GM12892 (cell line): ENCODE results near the gene PRAME. TPM values are rescaled to one million over a fixed set of nuclear protein-coding genes. Genes with fewer than 3 reads are reported as not detected.
"Not testable (repeated sequence)": the region's sequence is repeated elsewhere in the genome, so short reads cannot be mapped to it uniquely, and the experiment has no call there.

Source experiments
- DNase-seq: peaks from one replicate; pipeline ENCODE4 v3.0.0; 2011; ENCODE audit not compliant: insufficient read length
- FAIRE-seq: peaks from 2 replicates; lab custom pipeline; 2011; peaks lifted over from hg19 to GRCh38; lab: Jason Lieb, UNC
- POLR2A ChIP-seq: IDR thresholded peaks from 2 replicates; pipeline ENCODE4 v1.6.1; 2011; ENCODE audit warnings: low read depth, low read length, control low read depth
- POLR2AphosphoS5 ChIP-seq: IDR thresholded peaks from 2 replicates; pipeline ENCODE4 v1.6.1; 2011; ENCODE audit warnings: low read depth, low read length, control low read depth
- TAF1 ChIP-seq: IDR thresholded peaks from 2 replicates; pipeline ENCODE4 v1.6.1; 2011; ENCODE audit warnings: low read depth, mild to moderate bottlenecking, control low read depth, low read length, borderline replicate concordance
- polyA plus RNA-seq: library from polyadenylated mRNA; unstranded; fragments of >200 nt; gene quantifications from one replicate; pipeline ENCODE4 v1.2.1, GENCODE V29; 2012; ENCODE audit warnings: missing spikeins, inconsistent platforms; ENCODE audit not compliant: missing spikeins

PRAME gene, protein sequence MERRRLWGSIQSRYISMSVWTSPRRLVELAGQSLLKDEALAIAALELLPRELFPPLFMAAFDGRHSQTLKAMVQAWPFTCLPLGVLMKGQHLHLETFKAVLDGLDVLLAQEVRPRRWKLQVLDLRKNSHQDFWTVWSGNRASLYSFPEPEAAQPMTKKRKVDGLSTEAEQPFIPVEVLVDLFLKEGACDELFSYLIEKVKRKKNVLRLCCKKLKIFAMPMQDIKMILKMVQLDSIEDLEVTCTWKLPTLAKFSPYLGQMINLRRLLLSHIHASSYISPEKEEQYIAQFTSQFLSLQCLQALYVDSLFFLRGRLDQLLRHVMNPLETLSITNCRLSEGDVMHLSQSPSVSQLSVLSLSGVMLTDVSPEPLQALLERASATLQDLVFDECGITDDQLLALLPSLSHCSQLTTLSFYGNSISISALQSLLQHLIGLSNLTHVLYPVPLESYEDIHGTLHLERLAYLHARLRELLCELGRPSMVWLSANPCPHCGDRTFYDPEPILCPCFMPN
- polyA plus RNA-seq = 2.1 TPM

DNA sequence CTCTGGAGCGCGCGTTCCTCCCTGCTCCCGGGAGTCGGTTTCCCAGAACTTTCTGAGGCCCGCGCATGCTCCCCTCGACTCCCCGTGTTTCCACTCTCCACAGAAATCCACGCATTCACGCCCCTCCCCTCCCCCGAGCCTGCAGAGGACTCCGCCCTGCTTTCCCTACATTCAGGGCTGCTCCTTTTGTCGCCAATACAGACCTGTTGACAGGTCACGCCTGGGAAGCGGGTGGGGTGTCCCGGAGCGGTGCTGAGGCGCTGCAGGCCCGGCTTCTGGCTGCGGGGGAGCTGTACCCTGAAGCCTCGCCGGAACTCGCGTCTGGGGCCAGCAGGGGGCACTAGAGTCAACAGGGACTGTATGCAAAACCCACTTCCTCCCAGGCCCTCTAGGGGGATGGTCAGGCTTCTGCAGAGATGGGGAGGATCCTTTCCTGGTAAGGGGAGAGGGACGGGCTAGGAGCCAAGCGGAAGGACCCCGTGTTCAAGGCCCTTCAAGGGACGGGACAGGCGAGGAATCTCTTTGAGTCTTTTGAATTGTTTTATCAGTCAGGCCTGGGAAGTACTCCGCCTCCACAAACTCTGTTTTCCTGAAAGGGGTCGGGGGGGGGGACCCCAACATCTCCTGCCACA, at the start of gene PRAME:
Gene PRAME, minus strand, starts transcription at position 294 of the 632 bp plus-strand sequence. CDS start 2,433 bp downstream, outside the sequence.
- FAIRE-seq = no peak
- DNase-seq = peak; percentile 79
- no peak for TF ChIP-seq TAF1
- TF ChIP-seq POLR2AphosphoS5 = no peak
- no peak for TF ChIP-seq POLR2A

DNA sequence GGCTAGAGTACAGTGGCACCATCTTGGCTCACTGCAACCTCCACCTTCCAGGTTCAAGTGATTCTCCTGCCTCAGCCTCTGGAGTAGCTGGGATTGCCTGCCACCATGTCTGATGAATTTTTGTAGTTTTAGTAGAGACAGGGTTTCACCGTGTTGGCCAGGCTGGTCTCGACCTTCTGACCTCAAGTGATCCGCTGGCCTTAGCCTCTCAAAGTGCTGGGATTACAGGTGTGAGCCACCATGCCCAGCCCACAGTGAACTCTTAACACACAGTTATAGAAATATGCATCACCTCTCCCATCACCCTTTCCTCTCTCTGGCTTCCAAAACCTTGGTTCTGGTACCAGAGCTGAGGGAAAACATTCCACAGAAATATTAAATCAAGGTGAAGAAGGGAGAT, 49.0 kb upstream of the PRAME start:
- FAIRE-seq, DNase-seq: not testable (repeated sequence)

DNA sequence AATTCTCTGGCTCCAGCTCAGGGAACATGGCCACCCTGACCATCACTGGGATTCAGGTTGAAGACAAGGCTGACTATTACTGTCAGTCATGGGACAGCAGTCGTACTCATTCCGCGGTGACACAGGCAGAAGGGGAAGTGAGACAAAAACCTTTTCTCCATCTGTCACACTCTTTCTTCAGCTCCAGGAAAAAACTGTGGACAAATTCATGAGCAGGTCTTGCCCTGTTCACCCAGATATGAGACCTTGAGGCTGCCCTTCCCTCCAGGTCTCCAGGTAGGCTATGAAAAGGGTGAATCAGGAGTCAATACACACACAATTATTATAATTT, 46.0 kb upstream of the PRAME start:
- TF ChIP-seq POLR2A = no peak
- TF ChIP-seq POLR2AphosphoS5 = no peak
- TF ChIP-seq TAF1 = no peak
- DNase-seq (no peak), FAIRE-seq (peak; percentile 85)

DNA sequence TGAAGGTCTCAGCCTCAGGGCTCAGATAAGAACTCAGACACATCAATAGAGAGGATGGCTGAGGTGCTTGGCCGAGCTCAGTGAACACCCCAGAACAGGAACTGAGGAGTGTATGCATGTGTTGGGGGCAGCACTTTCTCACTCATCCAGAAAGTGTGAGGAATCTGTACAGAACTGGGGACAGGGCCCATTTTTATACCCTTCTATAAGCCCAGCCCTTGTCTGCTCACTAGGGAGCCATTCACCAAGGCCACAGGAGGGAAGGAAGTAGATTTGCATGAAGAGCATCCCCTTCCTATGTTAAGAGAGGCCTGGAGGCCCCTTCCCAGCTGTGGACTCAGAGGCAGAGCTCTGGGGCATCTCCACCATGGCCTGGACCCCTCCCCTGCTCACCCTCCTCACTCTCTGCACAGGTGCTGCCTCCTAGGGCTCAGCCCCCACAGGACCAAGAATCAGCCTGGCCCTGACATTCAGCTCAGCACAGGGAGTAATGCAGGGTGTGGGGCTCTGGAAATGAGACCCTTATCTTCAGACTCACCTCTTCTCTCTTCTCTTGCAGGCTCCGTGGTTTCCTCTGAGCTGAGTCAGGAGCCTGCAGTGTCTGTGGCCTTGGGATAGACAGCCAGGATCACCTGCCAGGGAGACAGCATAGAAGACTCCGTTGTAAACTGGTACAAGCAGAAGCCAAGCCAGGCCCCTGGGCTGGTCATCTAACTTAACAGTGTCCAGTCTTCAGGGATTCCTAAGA, 45.4 kb upstream of the PRAME start:
- DNase-seq (no peak), FAIRE-seq (peak; percentile 21)
- TF ChIP-seq TAF1 (no peak), POLR2AphosphoS5 (no peak), POLR2A (no peak)

DNA sequence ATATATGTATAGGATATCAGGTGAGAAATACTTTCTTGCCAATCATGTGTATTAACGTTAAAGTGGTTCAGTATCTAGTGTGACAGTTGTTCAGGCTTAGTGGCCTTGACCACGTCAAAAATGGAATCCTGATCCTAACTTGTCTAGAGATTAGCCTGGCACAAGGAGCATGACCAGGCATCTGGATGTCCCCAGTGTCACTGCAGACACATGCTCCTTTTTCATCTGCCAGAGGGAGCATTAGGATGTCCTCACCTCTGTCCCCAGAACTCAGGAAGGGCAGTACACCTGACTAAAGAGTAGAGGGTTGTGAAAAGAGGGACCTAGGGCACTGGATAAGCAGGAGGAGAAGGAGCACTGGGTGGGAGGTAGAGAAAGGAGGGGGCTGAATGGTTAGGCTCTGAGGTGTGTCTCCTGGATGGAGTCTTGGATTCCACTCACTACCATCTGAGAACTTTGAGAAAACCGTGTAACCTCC, 44.4 kb upstream of the PRAME start:
- TF ChIP-seq POLR2AphosphoS5 (no peak), TAF1 (no peak), POLR2A (no peak)

DNA sequence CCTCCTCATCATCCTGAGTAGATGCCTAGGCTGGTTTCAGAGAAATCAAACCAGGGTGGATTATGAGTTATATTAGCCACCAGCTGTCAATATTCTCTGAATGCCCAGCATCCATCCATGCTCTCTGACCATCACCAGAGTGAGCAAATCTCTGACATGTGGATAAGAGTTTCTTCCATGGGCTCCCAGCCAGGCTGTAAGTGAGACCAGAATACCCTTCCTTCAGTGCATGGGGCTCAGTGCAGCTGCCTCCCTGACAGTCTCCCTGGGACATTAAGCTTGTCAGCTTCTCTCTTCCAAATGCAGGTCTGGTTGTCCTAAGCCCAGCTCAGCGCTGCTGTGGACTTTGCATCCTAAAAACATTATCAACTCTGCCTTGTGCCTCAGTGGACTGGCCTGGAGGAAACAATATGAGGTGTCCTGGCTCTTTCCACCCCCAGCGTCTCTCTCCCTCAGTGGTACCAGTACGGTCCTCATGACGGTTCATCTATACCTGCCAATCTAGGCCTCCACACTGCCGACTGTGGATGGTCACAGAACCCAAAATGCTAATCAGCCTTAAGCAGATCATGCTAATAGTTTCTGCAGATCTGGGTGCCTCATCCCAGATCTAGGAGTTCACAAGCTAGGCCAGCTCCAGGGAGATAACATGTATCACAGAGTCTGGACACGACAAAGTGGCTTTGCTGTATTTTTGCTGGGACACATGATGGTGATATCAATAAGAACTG, 41.6 kb upstream of the PRAME start:
- FAIRE-seq = no peak

More for the DNA sequence above, 44.4 kb upstream of the PRAME start:
- FAIRE-seq (no peak), DNase-seq (no peak)

DNA sequence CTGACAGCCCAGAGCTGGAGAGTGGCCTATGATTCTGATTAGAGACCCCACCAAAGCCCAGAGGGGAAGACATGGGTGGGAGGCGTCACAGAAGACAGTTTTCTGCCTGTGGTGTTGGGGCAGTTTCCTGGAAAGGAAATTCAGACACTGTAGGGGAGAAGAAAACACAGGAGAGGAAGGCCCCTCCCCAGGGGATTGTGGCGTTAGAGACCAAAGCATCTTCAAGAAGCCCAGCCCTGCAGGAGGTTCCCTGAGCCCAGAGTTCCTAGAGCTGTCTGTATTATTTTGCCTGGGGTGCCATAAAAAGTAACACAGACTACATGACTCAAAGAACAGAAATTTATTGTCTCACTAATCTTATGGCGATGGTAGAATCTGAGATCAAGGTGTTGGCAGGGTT, 40.2 kb upstream of the PRAME start:
- no peak for FAIRE-seq

More for the DNA sequence above, 41.6 kb upstream of the PRAME start:
- TF ChIP-seq POLR2AphosphoS5 = no peak
- TF ChIP-seq POLR2A = no peak
- TF ChIP-seq TAF1 = no peak
- DNase-seq = no peak

DNA sequence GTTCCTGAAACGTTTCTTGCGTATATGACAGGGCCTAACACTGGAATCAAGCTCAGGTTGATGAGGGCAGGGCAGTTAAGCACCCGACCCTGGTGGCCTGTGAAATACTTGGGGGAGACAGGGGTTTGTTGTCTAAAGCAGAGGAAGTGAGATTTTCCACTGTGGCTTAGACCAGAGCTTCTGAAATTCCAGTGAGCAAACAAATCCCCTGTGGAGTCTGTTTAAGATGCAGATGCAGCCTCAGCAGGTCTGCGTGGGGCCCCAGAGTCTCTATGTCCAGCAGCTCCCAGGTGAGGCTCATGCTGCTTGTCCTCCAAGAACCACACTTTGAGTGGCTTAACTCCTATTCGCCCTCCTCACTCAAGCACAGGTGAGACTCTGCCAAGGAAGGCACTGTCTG, 39.1 kb upstream of the PRAME start:
- FAIRE-seq (peak; percentile 9), DNase-seq (no peak)
- TF ChIP-seq TAF1 (no peak), POLR2AphosphoS5 (no peak), POLR2A (no peak)

More for the DNA sequence above, 40.2 kb upstream of the PRAME start:
- DNase-seq = no peak
- TF ChIP-seq POLR2AphosphoS5 = no peak
- no peak for TF ChIP-seq TAF1
- TF ChIP-seq POLR2A = no peak

DNA sequence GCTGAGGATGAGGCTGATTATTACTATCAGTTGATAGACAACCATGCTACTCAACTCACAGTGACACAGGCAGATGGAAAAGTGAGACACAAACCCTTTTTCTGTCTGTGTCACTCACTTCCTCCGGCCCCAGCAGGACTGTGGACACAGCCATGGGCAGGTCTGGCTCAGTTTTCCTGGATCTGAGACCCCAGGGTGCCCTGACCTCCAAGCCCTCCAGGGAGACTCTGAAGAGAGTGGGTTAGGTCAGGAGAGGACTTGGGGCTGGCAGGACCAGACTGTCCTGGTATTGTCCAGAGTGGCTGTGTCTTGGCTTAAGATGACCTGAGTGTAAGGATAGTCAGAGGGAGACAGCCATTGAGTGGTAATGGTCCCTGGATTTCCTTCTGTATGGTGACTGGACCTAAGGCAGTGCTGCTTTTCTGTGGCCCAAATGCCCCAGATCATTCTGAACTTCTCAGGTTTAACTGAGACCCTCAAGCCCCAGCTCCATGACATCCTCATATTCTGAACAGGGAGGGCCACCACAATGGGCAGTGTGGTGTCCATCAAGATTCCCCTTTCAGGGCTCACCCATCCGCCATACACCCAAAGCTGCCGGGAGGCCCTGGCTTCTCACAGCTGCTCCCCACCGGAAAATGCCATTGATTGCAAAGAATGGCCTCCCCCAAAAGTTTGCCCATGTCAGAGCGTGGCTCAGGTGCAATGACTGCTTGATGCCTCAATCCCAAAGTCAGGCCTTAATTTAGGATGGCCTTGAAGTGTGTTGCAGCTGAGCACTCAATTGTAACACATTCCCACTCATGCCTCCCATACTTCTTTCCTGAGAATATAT, 36.2 kb upstream of the PRAME start:
- FAIRE-seq (peak; percentile 36), DNase-seq (no peak)
- TF ChIP-seq POLR2A (no peak), POLR2AphosphoS5 (no peak), TAF1 (no peak)

DNA sequence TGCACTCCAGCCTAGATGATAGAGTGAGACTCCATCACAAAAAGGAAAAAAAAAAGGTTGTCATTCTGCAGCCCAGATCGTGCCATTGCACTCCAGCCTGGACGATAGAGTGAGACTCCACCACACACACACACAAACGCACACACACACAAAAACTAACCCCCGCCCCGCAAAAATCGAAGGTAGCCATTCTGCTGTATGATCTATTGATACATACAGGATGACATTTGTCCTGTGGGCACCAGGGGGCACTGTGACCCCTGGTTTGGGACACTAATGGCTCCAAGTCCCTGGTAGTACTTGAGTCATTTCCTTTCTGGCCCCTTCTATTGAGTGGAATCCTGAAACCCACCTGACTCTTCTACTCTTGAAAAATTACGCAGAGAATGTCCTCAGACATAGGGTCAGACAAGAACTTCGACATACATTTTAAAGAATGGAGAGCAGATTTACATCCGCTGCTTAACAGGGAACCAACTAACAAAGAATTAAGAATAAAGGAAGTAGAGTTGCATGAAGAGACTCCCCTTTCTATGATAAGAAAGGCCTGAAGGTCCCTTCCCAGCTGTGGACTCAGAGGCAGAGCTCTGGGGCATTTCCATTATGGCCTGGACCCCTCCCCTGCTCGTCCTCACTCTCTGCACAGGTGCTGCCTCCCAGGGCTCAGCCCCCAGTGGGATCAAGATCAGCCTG, 35.0 kb upstream of the PRAME start:
- FAIRE-seq (peak; percentile 98), DNase-seq (peak; percentile 21)
- TF ChIP-seq POLR2A = no peak
- no peak for TF ChIP-seq POLR2AphosphoS5
- no peak for TF ChIP-seq TAF1
